SK-N-SH treated with all-trans-retinoic acid at 6 μM for 48 hours (cell line): ENCODE results near the gene PPM1H.
"Not testable (repeated sequence)": the region's sequence is repeated elsewhere in the genome, so short reads cannot be mapped to it uniquely, and the experiment has no call there.

Experiments used
- ATAC-seq: fragments of 200-7000 bp; cut with Tn5 transposase; 3 replicates; pipeline ENCODE4 v1.9.1; 2020; ENCODE audit warnings: mild to moderate bottlenecking, moderate library complexity
- ARNTL ChIP-seq: fragments of 450-650 bp; formaldehyde crosslinking; IDR thresholded peaks from 2 replicates; pipeline ENCODE4 v1.5.0; 2020; ENCODE audit warnings: low read depth, mild to moderate bottlenecking, moderate library complexity, borderline replicate concordance
- BACH2 ChIP-seq: fragments of 250-450 bp; sonication (Bioruptor Pico); IDR thresholded peaks from 2 replicates; pipeline ENCODE4 v1.9.0; 2021; ENCODE audit warnings: mild to moderate bottlenecking, borderline replicate concordance
- CSRNP3 ChIP-seq: fragments of 250-450 bp; sonication (Bioruptor Pico); IDR thresholded peaks from 2 replicates; pipeline ENCODE4 v1.5.1; 2021; ENCODE audit warnings: mild to moderate bottlenecking, moderate library complexity
- GLIS3 ChIP-seq: fragments of 250-450 bp; sonication (Bioruptor Pico); IDR thresholded peaks from 2 replicates; pipeline ENCODE4 v1.5.0; 2020; ENCODE audit warnings: mild to moderate bottlenecking, moderate library complexity
- ISL1 ChIP-seq: fragments of 250-450 bp; sonication (Bioruptor Pico); IDR thresholded peaks from 2 replicates; pipeline ENCODE4 v2.1.2; 2022; ENCODE audit warnings: mild to moderate bottlenecking, moderate library complexity
- OSR1 ChIP-seq: fragments of 250-450 bp; sonication (Bioruptor Pico); IDR thresholded peaks from 2 replicates; pipeline ENCODE4 v1.8.0; 2022; ENCODE audit warnings: moderate library complexity, mild to moderate bottlenecking, inconsistent platforms
- POU6F1 ChIP-seq: fragments of 250-450 bp; sonication (Bioruptor Pico); IDR thresholded peaks from 2 replicates; pipeline ENCODE4 v1.8.0; 2021; ENCODE audit warnings: low read depth, mild to moderate bottlenecking, moderate library complexity, borderline replicate concordance
- PPARA ChIP-seq: fragments of 250-450 bp; sonication (Bioruptor Pico); IDR thresholded peaks from 2 replicates; pipeline ENCODE4 v1.5.0; 2020; ENCODE audit warnings: mild to moderate bottlenecking, borderline replicate concordance
- RARB ChIP-seq: fragments of 250-450 bp; sonication (Bioruptor Pico); IDR thresholded peaks from 2 replicates; pipeline ENCODE4 v1.8.0; 2021; ENCODE audit warnings: mild to moderate bottlenecking, moderate library complexity
- SNAI2 ChIP-seq: fragments of 250-450 bp; sonication (Bioruptor Pico); IDR thresholded peaks from 2 replicates; pipeline ENCODE4 v1.5.0; 2020; ENCODE audit warnings: mild to moderate bottlenecking, moderate library complexity
- TCF4 ChIP-seq: fragments of 250-450 bp; sonication (Bioruptor Pico); IDR thresholded peaks from 2 replicates; pipeline ENCODE4 v1.8.0; 2021; ENCODE audit warnings: mild to moderate bottlenecking, moderate library complexity, borderline replicate concordance
- TOX ChIP-seq: fragments of 250-450 bp; sonication (Bioruptor Pico); IDR thresholded peaks from 2 replicates; pipeline ENCODE4 v1.8.0; 2021; ENCODE audit warnings: mild to moderate bottlenecking, moderate library complexity, borderline replicate concordance
- TSHZ2 ChIP-seq: fragments of 250-450 bp; sonication (Bioruptor Pico); IDR thresholded peaks from 2 replicates; pipeline ENCODE4 v1.5.0; 2020; ENCODE audit warnings: mild to moderate bottlenecking, moderate library complexity
- ZC3H10 ChIP-seq: fragments of 250-450 bp; sonication (Bioruptor Pico); IDR thresholded peaks from 2 replicates; pipeline ENCODE4 v1.5.1; 2021; ENCODE audit warnings: mild to moderate bottlenecking, moderate library complexity
- ZFP3 ChIP-seq: fragments of 250-450 bp; sonication (Bioruptor Pico); IDR thresholded peaks from 2 replicates; pipeline ENCODE4 v1.5.0; 2020; ENCODE audit warnings: mild to moderate bottlenecking, moderate library complexity
- ZFP30 ChIP-seq: fragments of 450-650 bp; formaldehyde crosslinking; IDR thresholded peaks from 2 replicates; pipeline ENCODE4 v1.5.0; 2022; ENCODE audit warnings: mild to moderate bottlenecking, moderate library complexity
- ZNF565 ChIP-seq: fragments of 450-650 bp; formaldehyde crosslinking; conservative IDR thresholded peaks from 2 replicates; pipeline ENCODE4 v1.5.0; 2020; ENCODE audit warnings: low read depth, mild to moderate bottlenecking, moderate library complexity
- ZNF70 ChIP-seq: fragments of 450-650 bp; formaldehyde crosslinking; IDR thresholded peaks from 2 replicates; pipeline ENCODE4 v1.5.0; 2020; ENCODE audit warnings: mild to moderate bottlenecking, moderate library complexity
- ZNF8 ChIP-seq: fragments of 450-650 bp; formaldehyde crosslinking; IDR thresholded peaks from 2 replicates; pipeline ENCODE4 v1.5.0; 2020; ENCODE audit warnings: mild to moderate bottlenecking, moderate library complexity
- TF ChIP-seq, protein P1 (sequence below): fragments of 250-450 bp; sonication (Bioruptor Pico); IDR thresholded peaks from 2 replicates; pipeline ENCODE4 v1.8.0; 2020; ENCODE audit warnings: mild to moderate bottlenecking, moderate library complexity, borderline replicate concordance
- TF ChIP-seq, protein P2 (sequence below): fragments of 250-450 bp; sonication (Bioruptor Pico); IDR thresholded peaks from 2 replicates; pipeline ENCODE4 v1.5.1; 2020; ENCODE audit warnings: low read depth, mild to moderate bottlenecking, moderate library complexity

Gene PPM1H

GRCh38 chr12:62947364-62947763 is 12.4 kb upstream of the PPM1H start:
- TF ChIP-seq ZFP3 (CRISPR knock-in tag) (no peak), ZNF70 (CRISPR knock-in tag) (no peak), ZC3H10 (no peak), TCF4 (CRISPR knock-in tag) (no peak), ZFP30 (CRISPR knock-in tag) (no peak), POU6F1 (CRISPR knock-in tag) (no peak), ISL1 (CRISPR knock-in tag) (no peak), GLIS3 (CRISPR knock-in tag) (no peak), RARB (CRISPR knock-in tag) (no peak), PPARA (CRISPR knock-in tag) (no peak), SNAI2 (no peak), CSRNP3 (CRISPR knock-in tag) (no peak), OSR1 (CRISPR knock-in tag) (no peak), ARNTL (CRISPR knock-in tag) (no peak), ZNF8 (no peak), TOX (no peak), BACH2 (CRISPR knock-in tag) (no peak)
- TF ChIP-seq, protein P1, sequence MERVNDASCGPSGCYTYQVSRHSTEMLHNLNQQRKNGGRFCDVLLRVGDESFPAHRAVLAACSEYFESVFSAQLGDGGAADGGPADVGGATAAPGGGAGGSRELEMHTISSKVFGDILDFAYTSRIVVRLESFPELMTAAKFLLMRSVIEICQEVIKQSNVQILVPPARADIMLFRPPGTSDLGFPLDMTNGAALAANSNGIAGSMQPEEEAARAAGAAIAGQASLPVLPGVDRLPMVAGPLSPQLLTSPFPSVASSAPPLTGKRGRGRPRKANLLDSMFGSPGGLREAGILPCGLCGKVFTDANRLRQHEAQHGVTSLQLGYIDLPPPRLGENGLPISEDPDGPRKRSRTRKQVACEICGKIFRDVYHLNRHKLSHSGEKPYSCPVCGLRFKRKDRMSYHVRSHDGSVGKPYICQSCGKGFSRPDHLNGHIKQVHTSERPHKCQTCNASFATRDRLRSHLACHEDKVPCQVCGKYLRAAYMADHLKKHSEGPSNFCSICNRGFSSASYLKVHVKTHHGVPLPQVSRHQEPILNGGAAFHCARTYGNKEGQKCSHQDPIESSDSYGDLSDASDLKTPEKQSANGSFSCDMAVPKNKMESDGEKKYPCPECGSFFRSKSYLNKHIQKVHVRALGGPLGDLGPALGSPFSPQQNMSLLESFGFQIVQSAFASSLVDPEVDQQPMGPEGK: no peak
- TF ChIP-seq, protein P2, sequence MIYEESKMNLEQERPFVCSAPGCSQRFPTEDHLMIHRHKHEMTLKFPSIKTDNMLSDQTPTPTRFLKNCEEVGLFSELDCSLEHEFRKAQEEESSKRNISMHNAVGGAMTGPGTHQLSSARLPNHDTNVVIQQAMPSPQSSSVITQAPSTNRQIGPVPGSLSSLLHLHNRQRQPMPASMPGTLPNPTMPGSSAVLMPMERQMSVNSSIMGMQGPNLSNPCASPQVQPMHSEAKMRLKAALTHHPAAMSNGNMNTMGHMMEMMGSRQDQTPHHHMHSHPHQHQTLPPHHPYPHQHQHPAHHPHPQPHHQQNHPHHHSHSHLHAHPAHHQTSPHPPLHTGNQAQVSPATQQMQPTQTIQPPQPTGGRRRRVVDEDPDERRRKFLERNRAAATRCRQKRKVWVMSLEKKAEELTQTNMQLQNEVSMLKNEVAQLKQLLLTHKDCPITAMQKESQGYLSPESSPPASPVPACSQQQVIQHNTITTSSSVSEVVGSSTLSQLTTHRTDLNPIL: no peak
- no peak for ATAC-seq

GRCh38 chr12:62943779-62944395 is 8.9 kb upstream of the PPM1H start:
- TF ChIP-seq TSHZ2 (CRISPR knock-in tag) (no peak), ZNF565 (no peak), ZNF70 (CRISPR knock-in tag) (no peak), TOX (no peak), SNAI2 (no peak), OSR1 (CRISPR knock-in tag) (no peak), ISL1 (CRISPR knock-in tag) (no peak), ZFP30 (CRISPR knock-in tag) (no peak), ZFP3 (CRISPR knock-in tag) (no peak)
- no peak for ATAC-seq

GRCh38 chr12:62942316-62942715 is 7.4 kb upstream of the PPM1H start:
- ATAC-seq: not testable (repeated sequence)
